ENCODE results near the gene GALC. TPM values are rescaled to one million over a fixed set of nuclear protein-coding genes. Genes with fewer than 3 reads are reported as not detected.

The GALC gene
- total and polyA plus RNA-seq, 9 of the 15 experiments (the other 6 are each of a cell fraction or from before 2014, with no cell fraction given): 1.6 to 15.0 (median 7.3) TPM

DNA sequence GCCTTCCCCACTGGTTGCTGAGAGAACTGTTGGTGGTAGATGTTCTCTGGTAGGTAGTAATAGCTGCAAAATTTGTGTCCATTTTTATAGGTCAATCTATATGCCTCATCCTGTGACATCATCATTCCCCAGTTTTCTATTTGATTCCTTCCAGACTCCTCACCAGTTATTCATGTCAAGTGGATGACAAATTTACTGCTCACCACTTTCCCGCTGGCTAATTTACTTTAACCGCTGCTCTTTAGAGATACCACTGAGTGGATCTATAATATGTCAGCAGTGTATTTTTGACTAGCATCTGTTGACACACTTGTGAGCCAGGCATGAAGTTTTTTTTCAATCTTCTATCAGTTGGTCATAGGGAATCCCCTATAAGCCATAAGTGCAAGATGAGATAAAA, 36.5 kb upstream of the GALC start:
- no peak for DNase-seq (ENCODE audit: extremely low read depth in 1 of 4, low spot score in 3 of 4)
- 0% methylated on average over 2 of the region's 2 CpGs for WGBS (ENCODE audit: insufficient coverage, low coverage, missing lambda C conversion rate)
- TF ChIP-seq CBFA2T3 (IDR thresholded peaks at IDR 0.05) (peak; percentile 52; the same call in 1 of the 2 replicates), TCF3 (CRISPR knock-in tag; IDR thresholded peaks at IDR 0.05) (peak; percentile 65), PBX2 (CRISPR knock-in tag; IDR thresholded peaks at IDR 0.05; ENCODE audit: low read depth) (no peak), PBX2 (tag; conservative IDR thresholded peaks at IDR 0.05; ENCODE audit: low read depth) (peak; percentile 70), TAF7 (tag; IDR thresholded peaks at IDR 0.05) (no peak), TEAD4 (IDR thresholded peaks at IDR 0.05; ENCODE audit: low read length) (peak; percentile 28; the same call in 1 of the 2 replicates), TEAD4 (CRISPR knock-in tag; IDR thresholded peaks at IDR 0.05; ENCODE audit: borderline replicate concordance) (no peak), CBFA2T2 (conservative IDR thresholded peaks at IDR 0.05) (0 out of 2 replicates have a peak, but pooled peaks have one; percentile 11), MEIS2 (IDR thresholded peaks at IDR 0.05; ENCODE audit: partially characterized antibody) (peak; percentile 71), FOXA3 (CRISPR knock-in tag; conservative IDR thresholded peaks at IDR 0.05 in 1 of 2, IDR thresholded peaks at IDR 0.05 in 1 of 2) (peak in 1 of 2 experiments; percentile 23; a peak in 1 of 4 replicates), PHF20 (IDR thresholded peaks at IDR 0.05; ENCODE audit: partially characterized antibody) (no peak)
- CTCF ChIA-PET (ENCODE audit: low intra/inter-chr PET ratio): no interaction called here
- H3K27ac ChIP-seq (ENCODE audit: extremely low read depth, low read depth, low read length): no peak overlapping the region
- no TSS peak for BruUV-seq (replicated peaks)
- H3K9me3 ChIP-seq (replicated peaks; ENCODE audit: control insufficient read depth, insufficient read depth, low read depth, low read length): no peaks in the 10 kb centered on the region
- in situ Hi-C loops (cut with MboI): no loop called here
- H3K9me1 ChIP-seq (ENCODE audit: control insufficient read depth, insufficient read depth, low read length): no peaks in the 10 kb centered on the region
- H3K27me3 ChIP-seq (ENCODE audit: control insufficient read depth in 2 of 2, insufficient read depth in 2 of 2, low read length in 2 of 2): no peaks in the 10 kb centered on the region
- no peak for FAIRE-seq
- no peak overlapping the region for H3K9ac ChIP-seq (ENCODE audit: insufficient read depth in 1 of 2, low read depth in 2 of 2, low read length in 2 of 2)
- no peaks in the 10 kb centered on the region for H3K36me3 ChIP-seq (ENCODE audit: control insufficient read depth, insufficient read depth, low read length)
- no peak overlapping the region for H3K4me2 ChIP-seq (ENCODE audit: insufficient read depth, low read length)
- H3K79me2 ChIP-seq (ENCODE audit: control insufficient read depth, insufficient read depth, low read length): no peaks in the 10 kb centered on the region
- H3K4me1 ChIP-seq (replicated peaks in 1 of 2; ENCODE audit: control insufficient read depth in 2 of 2, insufficient read depth in 2 of 2, low read length in 2 of 2): peaks cover 0 to 35% of the 10 kb centered on the region in 2 experiments; a peak in 3 of 5 replicates
- no peak for ATAC-seq
- POLR2A ChIA-PET: no interaction called here
- no peaks in the 10 kb centered on the region for H4K20me1 ChIP-seq (replicated peaks; ENCODE audit: control insufficient read depth, insufficient read depth, low read length)
- H3K4me3 ChIP-seq: no peak overlapping the region
- no peak overlapping the region for H2AFZ ChIP-seq (ENCODE audit: low read depth, low read length)
- intact Hi-C loops (cut with micrococcal nuclease): no loop called here
